Natural killer cell (primary cell): ENCODE results near the gene GTSE1. TPM values are rescaled to one million over a fixed set of nuclear protein-coding genes. Genes with fewer than 3 reads are reported as not detected.

ENCODE experiments used
- ATAC-seq, 3 donors: fragments of 150-1000 bp in 2 of 3; fragments of 200-7000 bp in 1 of 3; cut with Tn5 transposase; 1 replicate in 1 of 3; 2 replicates in 2 of 3; pipeline ENCODE4 v1.10.0; 2021; ENCODE audit warnings: mild to moderate bottlenecking in 2 of 3, moderate library complexity in 2 of 3
- DNase-seq, 2 donors: peaks; one replicate each; pipeline versions ENCODE4 v3.0.0 to v3.0.0-alpha.2; 2013 to 2021; ENCODE audit warnings: mixed read lengths in 1 of 2
- H3K27ac ChIP-seq: one replicate; pipeline ENCODE4 v1.5.1; 2013; ENCODE audit warnings: mild to moderate bottlenecking, low read length
- H3K27me3 ChIP-seq: one replicate; pipeline ENCODE4 v1.6.1; 2013; ENCODE audit warnings: low read length; ENCODE audit not compliant: control insufficient read depth, insufficient read depth
- H3K36me3 ChIP-seq: one replicate; pipeline ENCODE4 v1.6.1; 2013; ENCODE audit warnings: low read length; ENCODE audit not compliant: control insufficient read depth, insufficient read depth
- H3K4me1 ChIP-seq: one replicate; pipeline ENCODE4 v1.6.1; 2013; ENCODE audit warnings: low read length; ENCODE audit not compliant: control insufficient read depth, insufficient read depth
- H3K4me3 ChIP-seq: one replicate; pipeline ENCODE4 v1.5.1; 2013; ENCODE audit warnings: low read length
- H3K9me3 ChIP-seq: one replicate; pipeline ENCODE4 v1.6.1; 2013; ENCODE audit warnings: low read length; ENCODE audit not compliant: control insufficient read depth, insufficient read depth
- H3K27ac Mint-ChIP-seq, 2 donors: one replicate each; pipeline ENCODE4 v1.8.0; 2022; ENCODE audit warnings: mild to moderate bottlenecking in 2 of 2, mixed read lengths in 2 of 2, moderate library complexity in 1 of 2
- H3K27me3 Mint-ChIP-seq, 2 donors: one replicate each; pipeline ENCODE4 v1.8.0; 2022; ENCODE audit warnings: low read depth in 2 of 2, mixed read lengths in 2 of 2
- H3K36me3 Mint-ChIP-seq: one replicate; pipeline ENCODE4 v1.8.0; 2022; ENCODE audit warnings: mixed read lengths
- H3K4me1 Mint-ChIP-seq, 2 donors: one replicate each; pipeline ENCODE4 v1.8.0; 2022; ENCODE audit warnings: mixed read lengths in 2 of 2
- H3K4me3 Mint-ChIP-seq: one replicate; pipeline ENCODE4 v1.8.0; 2022; ENCODE audit warnings: mild to moderate bottlenecking, moderate library complexity, mixed read lengths
- H3K9me3 Mint-ChIP-seq, 2 donors: one replicate each; pipeline ENCODE4 v1.8.0; 2022; ENCODE audit warnings: mixed read lengths in 2 of 2
- CTCF ChIP-seq: fragments of 200-600 bp; IDR thresholded peaks from one replicate; pipeline ENCODE4 v1.8.0; 2022; ENCODE audit warnings: antibody characterized with exemption
- WGBS: methylation state at CpG from one replicate; pipeline ENCODE4 v1.1.7; 2013; ENCODE audit warnings: missing lambda C conversion rate; ENCODE audit not compliant: insufficient coverage; 5-methylcytosine and 5-hydroxymethylcytosine counted together
- intact Hi-C: fragments of 100-400 bp; cut with micrococcal nuclease; formaldehyde crosslinking; loops from one replicate; pipeline ENCODE4 v1.14.2; 2022
- total RNA-seq, 4 donors: library from RNA; stranded (reverse); fragments of 120-200 nt in 1 of 4; gene quantifications; one replicate each; pipeline versions ENCODE4 v1.2.3 to v1.2.4, GENCODE V29; 2013 to 2022

GTSE1 gene
- total RNA-seq, 3 donors from 2014 or later (not counting 1 experiment from before 2014, with no cell fraction given), result 2.7 to 4.0 (median 2.9) TPM

GRCh38 chr22:46250783-46251125, 45.9 kb upstream of the GTSE1 start:
- H3K4me3 ChIP-seq, result peak overlapping the region; percentile 61
- intact Hi-C loops, result loop anchor here (1.0 to 2.0 kb wide), 3 partner anchors 31 to 46 kb away; partner anchors contain the start of gene GTSE1
- peak in 1 of 3 donors; percentile 3 for ATAC-seq

DNA sequence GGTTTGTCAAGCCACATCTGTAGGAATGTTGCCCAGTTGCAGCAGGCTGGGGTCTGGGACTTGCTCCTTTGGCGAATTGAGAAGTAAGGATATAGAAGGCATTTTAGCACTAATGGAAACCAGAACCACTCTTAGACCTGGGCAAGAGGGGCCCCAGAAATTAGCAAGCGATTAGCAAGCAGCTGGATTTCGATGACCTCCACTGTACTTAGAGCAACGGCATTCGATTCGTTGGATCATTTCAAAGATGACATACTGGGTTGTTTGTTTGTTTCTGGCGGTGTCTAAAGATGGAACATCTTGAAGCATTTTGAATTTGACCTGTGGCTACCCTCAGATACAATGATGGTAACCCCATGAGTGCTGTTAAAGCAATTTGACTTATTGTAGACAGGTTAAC, 45.4 kb upstream of the GTSE1 start:
- peaks cover 21 to 40% of the 10 kb centered on the region in 2 donors for H3K4me1 Mint-ChIP-seq
- no peaks in the 10 kb centered on the region for H3K27me3 Mint-ChIP-seq
- Histone ChIP-seq H3K36me3 (no peaks in the 10 kb centered on the region), H3K9me3 (no peaks in the 10 kb centered on the region), H3K4me1 (peaks cover 16% of the 10 kb centered on the region), H3K4me3 (no peak overlapping the region), H3K27me3 (no peaks in the 10 kb centered on the region), H3K27ac (peak overlapping the region; percentile 57)
- intact Hi-C loops, result loop anchor here (2.0 kb wide), 1 partner anchor 38 kb away; no protein-coding TSS in a partner anchor
- peak overlapping the region; percentile 44 to 93 for H3K27ac Mint-ChIP-seq
- no peaks in the 10 kb centered on the region for H3K36me3 Mint-ChIP-seq
- WGBS, result 96% methylated on average over 7 of the region's 7 CpGs
- DNase-seq (no peak), ATAC-seq (no peak)
- H3K9me3 Mint-ChIP-seq, result no peaks in the 10 kb centered on the region
- no peak for TF ChIP-seq CTCF
- H3K4me3 Mint-ChIP-seq, result peak overlapping the region; percentile 88

More at GRCh38 chr22:46250783-46251125, 45.9 kb upstream of the GTSE1 start:
- Histone ChIP-seq H3K4me1 (peaks cover 16% of the 10 kb centered on the region), H3K27ac (peak overlapping the region; percentile 57), H3K36me3 (no peaks in the 10 kb centered on the region), H3K9me3 (no peaks in the 10 kb centered on the region), H3K27me3 (no peaks in the 10 kb centered on the region)
- Mint-ChIP-seq H3K27ac (peak overlapping the region; percentile 44 to 93), H3K36me3 (no peaks in the 10 kb centered on the region), H3K9me3 (no peaks in the 10 kb centered on the region), H3K4me3 (peak overlapping the region; percentile 88), H3K4me1 (peaks cover 21 to 42% of the 10 kb centered on the region in 2 donors), H3K27me3 (no peaks in the 10 kb centered on the region)
- 15% methylated on average over 25 of the region's 25 CpGs for WGBS
- TF ChIP-seq CTCF, result no peak
- no peak for DNase-seq

GRCh38 chr22:46251816-46252380, 44.8 kb upstream of the GTSE1 start:
- no peaks in the 10 kb centered on the region for H3K9me3 Mint-ChIP-seq
- Histone ChIP-seq H3K27me3 (no peaks in the 10 kb centered on the region), H3K4me3 (no peak overlapping the region), H3K36me3 (no peaks in the 10 kb centered on the region), H3K4me1 (peaks cover 16% of the 10 kb centered on the region), H3K27ac (no peak overlapping the region), H3K9me3 (no peaks in the 10 kb centered on the region)
- intact Hi-C loops, result loop anchor here (2.0 kb wide), 1 partner anchor 37 kb away; no protein-coding TSS in a partner anchor
- ATAC-seq (no peak), DNase-seq (no peak)
- WGBS, result 92% methylated on average over 5 of the region's 9 CpGs
- no peaks in the 10 kb centered on the region for H3K36me3 Mint-ChIP-seq
- TF ChIP-seq CTCF, result no peak
- peaks cover 21 to 33% of the 10 kb centered on the region in 2 donors for H3K4me1 Mint-ChIP-seq
- H3K4me3 Mint-ChIP-seq, result peak overlapping the region; percentile 88
- no peaks in the 10 kb centered on the region for H3K27me3 Mint-ChIP-seq
- peak overlapping the region; percentile 44 to 93 for H3K27ac Mint-ChIP-seq
